ENCODE data around the gene SYNE2.

SYNE2 gene

GRCh38 chr14:63911404-63911803 is 58.6 kb downstream of the SYNE2 start:
- DNase-seq (ENCODE audit: low spot score), result no peak

GRCh38 chr14:63912286-63912685 is 59.5 kb downstream of the SYNE2 start:
- DNase-seq (ENCODE audit: low spot score), result no peak

- no peak for DNase-seq (ENCODE audit: low spot score)
Observed at GRCh38 chr14:63918411-63918810, 65.6 kb downstream of the SYNE2 start.

- DNase-seq (ENCODE audit: low spot score), result no peak
Observed at GRCh38 chr14:63922696-63923421, 70.1 kb downstream of the SYNE2 start.

- DNase-seq (ENCODE audit: low spot score), result no peak
Observed at GRCh38 chr14:63923422-63923752, 70.6 kb downstream of the SYNE2 start.

- no peak for DNase-seq (ENCODE audit: low spot score)
Observed at GRCh38 chr14:63924375-63924774, 71.6 kb downstream of the SYNE2 start.

GRCh38 chr14:63926641-63927040 is 73.8 kb downstream of the SYNE2 start:
- DNase-seq (ENCODE audit: low spot score), result no peak

GRCh38 chr14:63928744-63929174 is 76.0 kb downstream of the SYNE2 start:
- DNase-seq (ENCODE audit: low spot score), result no peak

- no peak for DNase-seq (ENCODE audit: low spot score)
Observed at GRCh38 chr14:63933110-63933509, 80.3 kb downstream of the SYNE2 start.

GRCh38 chr14:63933711-63934110 is 80.9 kb downstream of the SYNE2 start:
- DNase-seq (ENCODE audit: low spot score), result no peak

- DNase-seq (ENCODE audit: low spot score), result no peak
Observed at GRCh38 chr14:63938198-63939005, 85.6 kb downstream of the SYNE2 start.

GRCh38 chr14:63939006-63939270 is 86.1 kb downstream of the SYNE2 start:
- DNase-seq (ENCODE audit: low spot score), result no peak

GRCh38 chr14:63940387-63940786 is 87.6 kb downstream of the SYNE2 start:
- no peak for DNase-seq (ENCODE audit: low spot score)

- DNase-seq (ENCODE audit: low spot score), result no peak
Observed at GRCh38 chr14:63941023-63941422, 88.2 kb downstream of the SYNE2 start.

- DNase-seq (ENCODE audit: low spot score), result no peak
Observed at GRCh38 chr14:63949696-63950095, 96.9 kb downstream of the SYNE2 start.

GRCh38 chr14:63951021-63951420 is 98.2 kb downstream of the SYNE2 start:
- no peak for DNase-seq (ENCODE audit: low spot score)

GRCh38 chr14:63951429-63951828 is 98.6 kb downstream of the SYNE2 start:
- no peak for DNase-seq (ENCODE audit: low spot score)

- no peak for DNase-seq (ENCODE audit: low spot score)
Observed at GRCh38 chr14:63952053-63952932, 99.5 kb downstream of the SYNE2 start.

GRCh38 chr14:63952933-63953437 is 100.2 kb downstream of the SYNE2 start:
- DNase-seq (ENCODE audit: low spot score), result no peak

GRCh38 chr14:63956326-63956725 is 103.5 kb downstream of the SYNE2 start:
- DNase-seq (ENCODE audit: low spot score), result no peak

GRCh38 chr14:63960926-63961567 is 108.2 kb downstream of the SYNE2 start:
- no peak for DNase-seq (ENCODE audit: low spot score)

- no peak for DNase-seq (ENCODE audit: low spot score)
Observed at GRCh38 chr14:63962906-63963305, 110.1 kb downstream of the SYNE2 start.
